Measurements from ENCODE around the gene MAPK8.

The MAPK8 gene

DNA sequence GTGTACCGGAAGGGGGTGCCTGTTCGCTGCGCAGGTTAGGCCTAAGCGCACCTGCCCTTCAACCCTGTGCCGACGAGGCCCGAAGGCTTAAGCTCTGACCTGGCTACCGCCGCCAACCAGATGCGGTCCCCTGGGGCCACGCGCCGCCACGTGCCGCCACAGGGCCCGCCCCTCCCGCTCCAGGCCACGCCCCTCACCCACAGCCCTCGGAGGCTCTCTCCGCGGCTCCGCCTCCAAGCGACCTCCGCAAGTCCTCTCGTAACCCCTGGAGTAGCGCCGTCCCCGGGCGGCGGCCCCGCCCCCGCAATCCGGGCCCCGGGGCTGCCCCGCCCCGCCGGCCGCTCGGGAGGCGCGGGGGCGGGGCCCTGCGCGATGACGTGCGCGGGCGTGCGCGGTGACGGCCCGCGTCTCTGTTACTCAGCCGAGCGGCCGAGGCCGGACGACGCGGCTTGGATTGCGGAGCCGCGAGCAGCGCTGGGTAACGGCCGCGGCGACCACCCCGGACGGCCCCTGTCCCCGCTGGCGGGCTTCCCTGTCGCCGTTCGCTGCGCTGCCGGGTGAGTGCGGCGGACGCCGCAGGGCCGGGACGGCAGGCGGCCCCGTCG lies at the start of gene MAPK8:
Gene MAPK8 (plus strand): TSS at position 413 of the 605 bp plus-strand sequence. CDS start 94,984 bp downstream, outside the sequence.
- peak; percentile 86 to 93 for DNase-seq (ENCODE audit: low read depth in 2 of 2)
- H3K4me3 ChIP-seq (replicated peaks in 1 of 2; ENCODE audit: low read depth in 2 of 2, low read length in 2 of 2), result peak within 1 kb of the TSS; percentile 75 to 79
- TF ChIP-seq, protein P1, sequence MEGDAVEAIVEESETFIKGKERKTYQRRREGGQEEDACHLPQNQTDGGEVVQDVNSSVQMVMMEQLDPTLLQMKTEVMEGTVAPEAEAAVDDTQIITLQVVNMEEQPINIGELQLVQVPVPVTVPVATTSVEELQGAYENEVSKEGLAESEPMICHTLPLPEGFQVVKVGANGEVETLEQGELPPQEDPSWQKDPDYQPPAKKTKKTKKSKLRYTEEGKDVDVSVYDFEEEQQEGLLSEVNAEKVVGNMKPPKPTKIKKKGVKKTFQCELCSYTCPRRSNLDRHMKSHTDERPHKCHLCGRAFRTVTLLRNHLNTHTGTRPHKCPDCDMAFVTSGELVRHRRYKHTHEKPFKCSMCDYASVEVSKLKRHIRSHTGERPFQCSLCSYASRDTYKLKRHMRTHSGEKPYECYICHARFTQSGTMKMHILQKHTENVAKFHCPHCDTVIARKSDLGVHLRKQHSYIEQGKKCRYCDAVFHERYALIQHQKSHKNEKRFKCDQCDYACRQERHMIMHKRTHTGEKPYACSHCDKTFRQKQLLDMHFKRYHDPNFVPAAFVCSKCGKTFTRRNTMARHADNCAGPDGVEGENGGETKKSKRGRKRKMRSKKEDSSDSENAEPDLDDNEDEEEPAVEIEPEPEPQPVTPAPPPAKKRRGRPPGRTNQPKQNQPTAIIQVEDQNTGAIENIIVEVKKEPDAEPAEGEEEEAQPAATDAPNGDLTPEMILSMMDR (IDR thresholded peaks at IDR 0.05; ENCODE audit: low read depth, low read length), result no peak

DNA sequence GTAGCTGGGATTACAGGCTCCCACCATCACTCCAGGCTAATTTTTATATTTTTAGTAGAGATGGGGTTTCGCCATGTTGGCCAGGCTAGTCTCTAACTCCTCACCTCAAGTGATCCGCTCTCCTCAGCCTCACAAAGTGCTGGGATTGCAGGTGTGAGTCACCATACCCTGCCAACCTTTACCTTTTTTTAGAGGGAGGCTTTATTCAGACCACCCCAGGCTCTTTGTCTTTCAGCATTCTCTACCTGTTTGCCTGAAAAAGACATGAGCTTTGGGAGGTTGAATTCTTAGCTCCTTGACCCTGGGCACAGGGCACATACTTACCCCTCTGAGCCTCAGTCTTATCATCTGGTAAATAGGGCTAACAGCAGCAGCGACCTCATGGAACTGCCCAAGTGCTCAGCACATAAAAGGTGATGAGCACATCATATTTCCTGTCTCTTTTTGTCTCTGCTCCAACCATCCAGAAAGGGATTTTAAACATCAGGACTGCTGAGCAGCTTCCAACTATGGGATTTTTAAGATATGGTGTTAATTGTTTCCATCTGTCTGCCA lies 49.0 kb upstream of the MAPK8 start:
- TF ChIP-seq, protein P1 (IDR thresholded peaks at IDR 0.05; ENCODE audit: low read depth, low read length), result no peak
- H3K4me3 ChIP-seq (replicated peaks in 1 of 2; ENCODE audit: low read depth in 2 of 2, low read length in 2 of 2), result no peak overlapping the region
- DNase-seq (ENCODE audit: low read depth in 2 of 2), result no peak

DNA sequence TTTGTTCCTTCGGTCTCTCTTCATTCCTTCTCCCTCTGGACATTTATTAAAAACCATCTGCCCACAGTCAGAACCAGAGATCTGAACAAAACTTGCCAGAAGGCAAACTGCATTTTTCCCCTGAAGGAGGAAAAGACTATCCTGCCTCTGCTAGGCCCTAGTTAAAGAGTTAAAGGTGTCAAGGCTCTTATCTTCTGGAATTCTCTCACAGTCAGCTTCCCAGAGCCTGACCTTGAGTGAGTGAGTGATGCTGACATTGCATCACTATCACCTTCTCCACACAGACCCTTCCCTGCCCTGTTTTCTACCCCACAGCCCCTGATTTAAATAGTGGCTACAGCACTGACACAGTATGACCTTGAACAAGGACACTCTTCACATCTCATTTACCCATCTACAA lies 48.4 kb upstream of the MAPK8 start:
- TF ChIP-seq, protein P1 (IDR thresholded peaks at IDR 0.05; ENCODE audit: low read depth, low read length), result no peak
- DNase-seq (ENCODE audit: low read depth in 2 of 2), result no peak

DNA sequence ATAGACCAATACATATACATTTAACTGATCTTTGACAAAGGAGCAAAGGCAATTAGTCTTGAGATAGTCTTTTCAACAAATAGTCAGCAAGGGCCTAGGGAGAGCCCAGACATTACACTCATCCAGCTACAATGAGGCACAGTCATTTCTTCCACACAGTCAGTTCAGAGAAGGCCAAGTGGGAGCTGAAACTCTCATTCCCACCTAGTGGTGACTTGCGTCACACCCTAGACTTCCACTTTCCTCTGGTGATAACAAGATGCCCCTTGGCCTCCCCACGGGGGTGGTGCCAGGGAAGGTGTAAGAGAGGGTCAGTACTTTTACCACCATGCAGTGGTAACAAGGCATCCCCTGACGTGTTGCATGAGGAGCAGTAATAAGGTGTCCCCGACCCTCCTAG lies 39.9 kb upstream of the MAPK8 start:
- TF ChIP-seq, protein P1 (IDR thresholded peaks at IDR 0.05; ENCODE audit: low read depth, low read length), result no peak
- no peak overlapping the region for H3K4me3 ChIP-seq (replicated peaks in 1 of 2; ENCODE audit: low read depth in 2 of 2, low read length in 2 of 2)
- no peak for DNase-seq (ENCODE audit: low read depth in 2 of 2)

More for the DNA sequence above, 48.4 kb upstream of the MAPK8 start:
- no peak overlapping the region for H3K4me3 ChIP-seq (replicated peaks in 1 of 2; ENCODE audit: low read depth in 2 of 2, low read length in 2 of 2)

DNA sequence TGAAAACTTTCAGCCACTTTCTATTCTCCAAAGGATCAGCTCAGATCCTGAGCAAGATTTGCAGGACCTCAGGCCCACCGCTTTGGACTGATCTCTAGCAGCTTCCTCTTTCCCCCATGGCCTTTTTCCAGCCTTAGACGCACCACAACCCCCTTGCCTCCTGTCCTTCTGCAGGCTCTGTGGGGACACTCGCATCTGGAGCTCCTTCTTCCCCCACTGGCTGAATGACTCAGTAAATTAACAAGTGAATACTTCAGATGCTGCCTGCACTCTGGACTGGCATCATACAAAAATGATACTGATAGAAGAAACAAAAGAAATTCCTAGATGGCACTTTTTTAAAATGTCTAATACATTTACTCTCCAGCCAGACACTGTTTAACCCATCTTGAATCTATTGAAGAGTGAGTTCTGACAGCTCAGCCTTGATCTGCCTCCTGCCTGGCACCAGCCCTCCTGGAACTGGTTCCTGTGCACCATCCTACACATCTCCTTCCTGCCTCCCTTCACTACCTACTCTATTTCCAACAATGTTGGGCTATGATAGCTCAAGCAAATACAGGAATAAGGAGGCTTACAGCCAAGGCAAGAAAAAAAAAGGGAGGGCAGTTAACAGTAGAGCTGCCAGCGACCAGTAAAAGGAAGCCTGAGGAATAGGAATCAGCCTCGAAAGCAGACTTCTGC lies 35.3 kb upstream of the MAPK8 start:
- no peak overlapping the region for H3K4me3 ChIP-seq (replicated peaks in 1 of 2; ENCODE audit: low read depth in 2 of 2, low read length in 2 of 2)
- TF ChIP-seq, protein P1 (IDR thresholded peaks at IDR 0.05; ENCODE audit: low read depth, low read length), result no peak
- no peak for DNase-seq (ENCODE audit: low read depth in 2 of 2)

DNA sequence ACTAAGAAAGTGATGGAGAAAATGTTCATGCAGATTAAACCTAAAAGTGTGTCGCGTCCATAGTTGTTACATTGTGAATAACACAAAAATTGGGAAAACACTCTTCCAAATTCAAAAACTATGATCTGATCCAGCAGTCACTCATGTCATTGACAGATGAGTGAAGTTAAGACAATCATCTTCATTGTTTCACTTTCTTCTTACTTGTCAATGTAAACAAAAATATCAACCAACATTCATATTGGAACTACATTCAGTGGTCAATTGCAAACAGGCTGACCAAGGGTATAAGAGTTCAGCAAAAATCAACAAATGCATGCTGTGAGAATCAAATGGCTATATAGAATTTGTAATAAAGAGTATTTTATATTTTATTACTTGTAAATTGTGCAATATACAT lies 33.8 kb upstream of the MAPK8 start:
- DNase-seq (ENCODE audit: low read depth in 2 of 2), result no peak
- H3K4me3 ChIP-seq (replicated peaks in 1 of 2; ENCODE audit: low read depth in 2 of 2, low read length in 2 of 2), result no peak overlapping the region
- TF ChIP-seq, protein P1 (IDR thresholded peaks at IDR 0.05; ENCODE audit: low read depth, low read length), result no peak
